ENCODE data around the gene SPOCK1. TPM values are rescaled to one million over a fixed set of nuclear protein-coding genes. Genes with fewer than 3 reads are reported as not detected.
"Not testable (repeated sequence)": the region's sequence is repeated elsewhere in the genome, so short reads cannot be mapped to it uniquely, and the experiment has no call there.

The SPOCK1 gene
- total RNA-seq, 2 donors from 2014 or later, result 2.1 to 8.5 TPM

DNA sequence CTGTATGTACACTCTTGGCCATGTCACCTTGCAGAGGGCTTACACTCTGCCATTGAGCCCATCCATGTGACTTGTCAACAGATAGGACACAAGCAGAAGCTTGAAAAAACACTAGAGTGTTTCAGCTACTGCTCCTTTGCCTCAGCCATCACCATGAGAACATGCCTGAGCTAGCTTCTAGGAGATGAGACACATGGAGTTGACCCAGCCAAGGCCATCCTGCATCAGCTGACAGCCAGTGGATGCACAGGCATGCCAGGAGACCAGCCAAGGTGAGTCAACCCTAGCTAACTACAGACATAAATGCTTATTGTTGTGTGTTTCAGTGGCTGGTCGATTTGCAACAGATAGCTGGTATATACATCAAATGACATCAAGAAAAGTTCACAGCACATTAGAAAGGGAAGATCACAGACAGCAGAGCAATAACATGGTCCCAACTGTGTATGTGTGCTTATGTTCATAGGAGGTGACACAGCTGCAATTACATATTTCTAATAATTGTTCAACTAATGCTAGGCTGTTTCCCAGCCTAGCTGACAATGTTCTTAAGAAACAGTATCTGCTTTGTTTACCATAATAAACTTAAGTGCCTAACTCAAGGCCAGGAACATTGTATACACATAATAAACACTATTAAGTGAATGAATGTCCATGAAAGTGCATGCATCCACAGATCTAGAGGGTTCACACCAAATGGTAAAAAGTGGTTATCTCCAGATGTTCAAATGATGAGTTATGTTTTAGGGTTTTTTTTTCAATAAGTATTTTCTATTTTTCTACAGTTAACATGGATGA, 105.7 kb downstream of the SPOCK1 start:
- no peak overlapping the region for H3K4me3 ChIP-seq
- H3K27me3 ChIP-seq, result no peaks in the 10 kb centered on the region
- H3K27ac ChIP-seq, result no peak overlapping the region
- TF ChIP-seq, protein P1, sequence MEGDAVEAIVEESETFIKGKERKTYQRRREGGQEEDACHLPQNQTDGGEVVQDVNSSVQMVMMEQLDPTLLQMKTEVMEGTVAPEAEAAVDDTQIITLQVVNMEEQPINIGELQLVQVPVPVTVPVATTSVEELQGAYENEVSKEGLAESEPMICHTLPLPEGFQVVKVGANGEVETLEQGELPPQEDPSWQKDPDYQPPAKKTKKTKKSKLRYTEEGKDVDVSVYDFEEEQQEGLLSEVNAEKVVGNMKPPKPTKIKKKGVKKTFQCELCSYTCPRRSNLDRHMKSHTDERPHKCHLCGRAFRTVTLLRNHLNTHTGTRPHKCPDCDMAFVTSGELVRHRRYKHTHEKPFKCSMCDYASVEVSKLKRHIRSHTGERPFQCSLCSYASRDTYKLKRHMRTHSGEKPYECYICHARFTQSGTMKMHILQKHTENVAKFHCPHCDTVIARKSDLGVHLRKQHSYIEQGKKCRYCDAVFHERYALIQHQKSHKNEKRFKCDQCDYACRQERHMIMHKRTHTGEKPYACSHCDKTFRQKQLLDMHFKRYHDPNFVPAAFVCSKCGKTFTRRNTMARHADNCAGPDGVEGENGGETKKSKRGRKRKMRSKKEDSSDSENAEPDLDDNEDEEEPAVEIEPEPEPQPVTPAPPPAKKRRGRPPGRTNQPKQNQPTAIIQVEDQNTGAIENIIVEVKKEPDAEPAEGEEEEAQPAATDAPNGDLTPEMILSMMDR (IDR thresholded peaks at IDR 0.05), result no peak
- no peak overlapping the region for H3K9ac ChIP-seq (ENCODE audit: low read depth in 2 of 2, low read length in 2 of 2)
- intact Hi-C loops (cut with DNase I), result no loop called here
- no peaks in the 10 kb centered on the region for H3K9me3 ChIP-seq
- DNase-seq, result no peak
- no peaks in the 10 kb centered on the region for H3K36me3 ChIP-seq
- no peaks in the 10 kb centered on the region for H3K4me1 ChIP-seq

DNA sequence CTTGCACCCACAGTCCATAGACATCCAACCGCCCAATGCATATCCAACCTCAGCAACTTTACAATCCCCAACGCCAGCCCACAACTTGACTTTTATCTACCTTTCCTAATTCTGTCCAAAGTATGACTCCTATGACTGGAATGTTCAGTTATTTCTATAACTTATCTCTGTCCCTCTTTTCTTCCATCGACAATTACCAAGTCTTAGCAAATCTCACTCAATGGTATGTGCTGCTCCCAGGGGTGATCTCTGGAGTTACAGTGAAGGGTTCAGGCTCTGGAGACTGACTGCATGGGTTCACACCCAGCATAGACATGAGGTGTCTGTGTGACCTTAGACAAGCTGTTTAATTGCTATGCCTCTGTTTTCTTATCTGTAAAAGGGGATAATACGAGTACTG, 106.9 kb downstream of the SPOCK1 start:
- no peaks in the 10 kb centered on the region for H3K27me3 ChIP-seq
- no peak overlapping the region for H3K27ac ChIP-seq
- DNase-seq, result no peak
- no peak overlapping the region for H3K4me3 ChIP-seq
- no peak overlapping the region for H3K9ac ChIP-seq (ENCODE audit: low read depth in 2 of 2, low read length in 2 of 2)
- H3K36me3 ChIP-seq, result no peaks in the 10 kb centered on the region
- intact Hi-C loops (cut with DNase I), result no loop called here
- H3K4me1 ChIP-seq, result no peaks in the 10 kb centered on the region
- H3K9me3 ChIP-seq, result no peaks in the 10 kb centered on the region
- TF ChIP-seq, protein P1 (IDR thresholded peaks at IDR 0.05), result no peak

DNA sequence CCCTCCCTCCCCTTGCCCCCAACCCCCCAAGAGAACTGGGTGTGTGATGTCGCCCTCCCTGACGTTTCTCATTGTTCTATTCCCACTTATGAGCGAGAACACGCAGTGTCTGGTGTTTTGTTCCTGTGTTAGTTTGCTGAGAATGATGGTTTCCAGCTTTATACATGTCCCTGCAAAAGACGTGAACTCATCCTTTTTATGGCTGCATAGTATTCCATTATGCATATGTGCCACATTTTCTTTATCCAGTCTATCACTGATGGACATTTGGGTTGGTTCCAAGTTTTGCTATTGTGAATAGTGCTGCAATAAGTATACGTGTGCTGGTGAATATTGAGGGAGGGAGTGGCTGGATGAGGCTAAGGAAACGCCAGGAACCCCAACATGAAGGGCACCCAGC, 108.1 kb downstream of the SPOCK1 start:
- intact Hi-C loops (cut with DNase I); H3K4me1 ChIP-seq; H3K27me3 ChIP-seq: not testable (repeated sequence)

DNA sequence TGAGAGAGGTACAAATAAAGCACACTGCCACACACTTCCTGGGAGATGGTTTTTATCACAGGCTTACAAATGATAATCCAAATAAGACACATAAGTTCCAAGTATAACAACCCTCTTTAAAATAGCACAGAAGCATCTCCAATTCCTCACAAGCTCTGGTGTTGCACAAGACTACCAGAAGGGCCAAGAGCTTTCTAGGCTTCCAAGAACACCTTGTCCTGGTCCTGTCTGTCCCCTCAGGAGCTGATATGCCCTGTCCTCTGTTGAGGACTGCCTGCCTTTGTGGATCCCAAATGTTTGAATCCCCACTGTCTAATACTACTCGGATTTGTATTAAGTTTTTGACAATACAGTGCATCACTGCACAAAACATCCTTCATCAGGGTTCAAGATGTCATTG, 110.1 kb downstream of the SPOCK1 start:
- TF ChIP-seq, protein P1 (IDR thresholded peaks at IDR 0.05), result no peak
- H3K27me3 ChIP-seq, result no peaks in the 10 kb centered on the region
- no peak overlapping the region for H3K9ac ChIP-seq (ENCODE audit: low read depth in 2 of 2, low read length in 2 of 2)
- H3K9me3 ChIP-seq, result no peaks in the 10 kb centered on the region
- no peak overlapping the region for H3K27ac ChIP-seq
- intact Hi-C loops (cut with DNase I), result no loop called here
- no peaks in the 10 kb centered on the region for H3K36me3 ChIP-seq
- DNase-seq, result no peak
- H3K4me3 ChIP-seq, result no peak overlapping the region
- no peaks in the 10 kb centered on the region for H3K4me1 ChIP-seq

More for the DNA sequence above, 108.1 kb downstream of the SPOCK1 start:
- not testable (repeated sequence) for DNase-seq; H3K9ac ChIP-seq (ENCODE audit: low read depth in 2 of 2, low read length in 2 of 2); H3K9me3 ChIP-seq; H3K36me3 ChIP-seq; H3K27ac ChIP-seq; H3K4me3 ChIP-seq

DNA sequence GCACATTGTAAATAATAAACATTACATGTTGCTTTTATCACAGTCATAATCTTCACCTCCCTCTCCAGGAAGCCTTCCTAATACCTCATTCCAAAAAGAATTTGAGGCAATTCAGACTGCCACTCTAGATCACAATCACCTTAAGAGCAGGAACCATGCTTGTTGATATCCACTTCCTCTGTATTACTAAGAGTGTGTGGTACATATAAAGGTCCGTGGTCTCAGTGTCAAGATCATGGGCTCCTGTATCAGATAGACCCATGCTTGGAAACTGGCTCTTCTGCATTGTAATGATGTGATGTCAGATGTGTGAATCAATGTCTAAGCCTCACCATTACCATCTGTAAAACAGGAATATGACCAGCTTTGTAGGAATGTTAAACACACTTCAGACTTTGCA, 114.1 kb downstream of the SPOCK1 start:
- TF ChIP-seq, protein P1 (IDR thresholded peaks at IDR 0.05), result no peak
- Histone ChIP-seq H3K9me3 (no peaks in the 10 kb centered on the region), H3K36me3 (no peaks in the 10 kb centered on the region), H3K4me3 (no peak overlapping the region), H3K4me1 (no peaks in the 10 kb centered on the region), H3K9ac (ENCODE audit: low read depth in 2 of 2, low read length in 2 of 2) (no peak overlapping the region), H3K27ac (no peak overlapping the region), H3K27me3 (no peaks in the 10 kb centered on the region)
- intact Hi-C loops (cut with DNase I), result no loop called here
- no peak for DNase-seq

DNA sequence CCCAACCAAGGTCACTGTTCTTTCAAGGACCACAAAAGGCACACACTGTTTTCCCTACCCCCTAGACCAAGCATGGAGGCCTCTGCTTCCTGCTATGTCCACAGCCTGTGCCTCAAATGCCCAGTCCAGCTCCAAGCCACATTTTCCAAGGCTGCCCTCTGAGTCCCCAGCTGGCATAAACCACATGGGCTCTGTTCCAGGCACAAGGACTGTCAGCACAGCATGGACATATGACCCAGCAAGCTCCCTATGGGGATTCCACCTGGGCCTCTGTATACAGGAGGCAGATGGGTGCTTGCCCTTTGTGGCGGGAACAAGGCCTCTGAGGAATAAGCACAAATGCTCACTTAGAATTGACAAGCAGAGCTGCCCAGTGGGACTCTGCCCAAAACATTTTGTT, 115.2 kb downstream of the SPOCK1 start:
- Histone ChIP-seq H3K4me1 (no peaks in the 10 kb centered on the region), H3K27ac (no peak overlapping the region), H3K36me3 (no peaks in the 10 kb centered on the region), H3K4me3 (no peak overlapping the region), H3K27me3 (no peaks in the 10 kb centered on the region), H3K9me3 (no peaks in the 10 kb centered on the region), H3K9ac (ENCODE audit: low read depth in 2 of 2, low read length in 2 of 2) (no peak overlapping the region)
- no peak for DNase-seq
- TF ChIP-seq, protein P1 (IDR thresholded peaks at IDR 0.05), result no peak
- intact Hi-C loops (cut with DNase I), result no loop called here
